HG02870 (cell line): ENCODE measurements around the gene TM7SF3.
"Not testable (repeated sequence)": the region's sequence is repeated elsewhere in the genome, so short reads cannot be mapped to it uniquely, and the experiment has no call there.

ENCODE experiments used
- ATAC-seq: cut with Tn5 transposase; IDR thresholded peaks from one replicate; pipeline ENCODE4 v1.9.1; 2021; ENCODE audit warnings: mild to moderate bottlenecking, moderate library complexity; ENCODE audit not compliant: unreplicated experiment

The TM7SF3 gene

DNA sequence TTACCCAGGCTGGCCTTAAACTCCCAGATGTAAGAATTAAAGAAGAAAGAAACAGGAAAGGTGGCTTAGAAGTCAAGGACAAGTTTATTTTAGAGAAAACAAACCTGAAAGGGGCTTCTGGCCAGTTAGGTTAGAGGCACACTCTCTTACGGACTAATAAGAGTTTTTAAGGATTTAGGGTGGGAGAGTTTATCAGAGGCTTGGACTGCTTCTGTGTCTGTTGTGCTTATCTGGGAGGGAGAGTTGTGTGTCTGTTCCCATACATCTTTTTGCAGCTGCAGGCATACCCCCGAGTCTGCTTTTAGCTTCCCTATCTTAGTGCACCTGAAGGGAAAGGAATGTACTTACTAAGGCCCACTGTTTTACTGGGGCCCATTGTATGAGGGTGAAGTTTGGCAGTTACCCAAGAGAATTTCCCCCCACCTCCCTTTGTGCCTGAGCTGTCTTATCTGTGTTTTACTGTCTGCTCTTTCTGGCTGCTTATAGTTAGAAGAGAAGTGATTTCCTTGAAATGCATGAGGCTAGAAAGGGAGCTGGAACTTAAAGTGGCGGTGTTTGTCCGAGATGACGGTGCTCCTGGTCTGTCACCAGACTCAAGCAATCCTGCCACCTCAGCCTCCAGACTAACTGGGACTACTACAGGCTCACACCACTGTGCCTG, 3.1 kb upstream of the TM7SF3 start:
- ATAC-seq: not testable (repeated sequence)

GRCh38 chr12:27015730-27016076, 1.5 kb upstream of the TM7SF3 start:
- no peak for ATAC-seq

- ATAC-seq: no peak
These were observed 910 bp upstream of the TM7SF3 start for GRCh38 chr12:27014859-27015729.

DNA sequence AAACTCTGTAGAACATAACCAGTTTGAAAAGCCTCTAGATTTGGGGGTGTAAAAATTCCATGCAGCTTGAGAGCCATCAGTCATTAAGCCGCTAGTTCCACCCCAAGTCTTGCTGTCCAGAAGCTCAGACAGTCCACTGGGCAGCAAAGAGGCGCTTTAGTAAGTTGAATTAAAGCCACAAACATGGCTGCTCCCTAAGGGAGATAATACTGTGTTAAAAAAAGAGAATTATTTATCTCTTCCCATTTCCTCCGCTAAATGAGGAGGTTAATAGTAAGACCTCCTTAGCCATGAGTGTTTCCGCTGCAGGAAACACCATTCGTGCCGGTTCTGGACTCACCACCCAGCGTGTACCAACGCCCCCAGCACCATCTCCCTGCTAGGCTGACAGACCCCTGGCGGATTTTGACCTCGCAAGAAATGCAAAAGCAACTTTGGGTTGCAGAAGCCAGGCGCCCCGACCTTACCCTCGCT, 536 bp downstream of the TM7SF3 start:
- peak; percentile 20 for ATAC-seq

- no peak for ATAC-seq
These were observed 1.3 kb downstream of the TM7SF3 start for GRCh38 chr12:27012982-27013255.

GRCh38 chr12:27012239-27012981, 1.8 kb downstream of the TM7SF3 start:
- no peak for ATAC-seq

GRCh38 chr12:27009881-27010301, 4.3 kb downstream of the TM7SF3 start:
- ATAC-seq: no peak

DNA sequence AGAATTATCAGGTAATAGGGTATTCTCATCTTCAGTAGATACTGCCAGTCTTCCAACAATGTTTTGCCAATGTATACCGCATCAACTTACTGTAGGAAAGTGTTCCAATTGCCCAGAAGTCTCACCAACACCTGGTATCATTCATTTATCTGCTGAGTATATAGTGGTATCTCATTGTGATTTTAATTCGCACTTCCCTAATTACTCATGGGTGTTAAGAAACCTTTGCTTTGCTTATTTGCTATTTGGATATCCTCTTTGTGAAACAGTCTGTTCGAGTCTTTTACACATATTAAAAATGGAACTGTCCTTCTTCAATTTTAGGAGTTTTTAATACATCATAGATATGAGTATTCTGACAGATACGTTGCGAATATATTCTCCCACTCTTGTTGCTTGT, 6.1 kb downstream of the TM7SF3 start:
- ATAC-seq: no peak

- ATAC-seq: no peak
These were observed 7.3 kb downstream of the TM7SF3 start for GRCh38 chr12:27006797-27007467.

GRCh38 chr12:27005495-27005894, 8.7 kb downstream of the TM7SF3 start:
- ATAC-seq: no peak

DNA sequence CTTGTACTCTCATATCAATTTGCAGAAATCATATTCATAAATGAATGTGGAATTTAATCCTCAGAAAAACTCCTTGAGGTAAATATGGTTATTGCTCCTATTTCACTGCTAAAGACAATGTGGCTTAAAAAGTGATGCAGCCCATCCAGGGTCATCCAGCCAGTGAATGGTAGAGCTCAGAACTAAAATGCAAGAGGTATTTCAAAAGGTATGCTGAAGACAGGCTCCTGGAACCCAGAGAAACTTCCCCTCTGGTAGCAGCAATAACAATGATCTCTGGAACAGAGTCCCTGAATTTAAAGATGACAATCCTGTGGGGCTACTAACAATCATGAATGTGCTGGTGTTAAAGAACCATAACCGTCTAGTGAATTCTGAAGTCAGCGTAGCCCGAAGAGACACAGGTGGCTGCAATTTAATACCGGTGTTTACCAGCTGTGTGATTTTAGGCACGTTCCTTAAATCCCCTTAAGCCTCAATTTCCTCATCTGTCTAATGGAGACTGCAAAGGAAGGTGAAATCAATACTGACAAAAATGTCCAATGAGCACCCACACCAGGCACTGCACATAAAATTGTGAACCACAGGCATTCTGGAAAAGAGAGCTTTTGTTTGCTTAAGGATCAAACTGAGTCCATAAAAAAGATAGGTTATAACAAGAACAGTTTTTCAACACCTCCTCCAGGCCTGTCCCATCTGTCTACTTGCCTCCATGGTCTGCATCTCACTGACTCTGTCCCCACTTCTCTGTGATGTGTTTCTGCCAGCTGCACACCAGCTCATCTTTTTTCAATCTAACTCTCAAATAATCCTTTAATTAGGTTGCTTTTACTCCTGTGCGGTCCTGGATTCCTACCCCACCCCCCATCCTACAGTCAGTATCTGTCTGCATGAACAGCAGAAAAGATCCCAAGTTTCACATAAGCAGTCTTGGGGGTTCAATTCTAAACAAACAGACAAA, 10.5 kb downstream of the TM7SF3 start:
- ATAC-seq: no peak

GRCh38 chr12:27002141-27002540, 12.0 kb downstream of the TM7SF3 start:
- ATAC-seq: no peak

GRCh38 chr12:27001663-27002062, 12.5 kb downstream of the TM7SF3 start:
- ATAC-seq: no peak

DNA sequence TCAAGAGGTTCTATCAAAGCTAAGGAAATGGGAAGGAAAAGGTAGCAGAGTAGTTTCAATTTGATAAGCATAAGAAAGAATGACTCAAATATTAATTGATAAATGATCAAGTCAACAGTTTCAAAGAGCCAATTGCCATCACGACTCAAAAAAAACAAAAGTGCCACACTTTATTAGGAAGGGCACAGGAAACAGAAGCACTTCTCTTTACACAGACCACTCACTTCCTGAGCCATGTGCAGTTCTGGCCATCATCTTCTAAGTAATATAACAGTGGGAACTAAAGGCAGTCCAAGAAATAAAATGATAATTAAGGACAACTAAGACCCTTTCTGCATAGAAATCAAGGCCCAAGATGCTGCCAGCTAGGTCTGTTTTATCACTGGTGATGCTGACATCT, 13.2 kb downstream of the TM7SF3 start:
- no peak for ATAC-seq

- no peak for ATAC-seq
These were observed 17.2 kb downstream of the TM7SF3 start for GRCh38 chr12:26997003-26997402.

DNA sequence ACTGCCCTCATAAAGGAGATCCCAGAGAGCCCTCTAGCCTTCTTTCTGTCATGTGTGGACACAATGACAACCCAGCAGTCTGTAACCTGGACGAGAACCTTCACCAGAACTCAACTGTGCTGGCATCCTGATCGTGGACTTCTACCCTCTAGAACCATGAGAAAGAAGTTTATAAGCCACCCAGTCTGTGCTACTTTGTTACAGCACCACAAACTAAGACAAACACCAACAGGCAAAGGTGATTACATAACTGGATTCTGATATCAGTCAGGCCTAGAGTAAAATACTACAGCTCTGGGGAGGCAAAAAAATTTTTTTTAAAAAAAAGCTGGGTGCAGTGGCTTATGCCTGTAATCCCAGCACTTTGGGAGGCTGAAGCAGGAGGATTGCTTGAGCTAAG, 18.5 kb downstream of the TM7SF3 start:
- no peak for ATAC-seq

GRCh38 chr12:26994109-26994508, 20.1 kb downstream of the TM7SF3 start:
- no peak for ATAC-seq

- no peak for ATAC-seq
These were observed 22.4 kb downstream of the TM7SF3 start for GRCh38 chr12:26991826-26992225.

DNA sequence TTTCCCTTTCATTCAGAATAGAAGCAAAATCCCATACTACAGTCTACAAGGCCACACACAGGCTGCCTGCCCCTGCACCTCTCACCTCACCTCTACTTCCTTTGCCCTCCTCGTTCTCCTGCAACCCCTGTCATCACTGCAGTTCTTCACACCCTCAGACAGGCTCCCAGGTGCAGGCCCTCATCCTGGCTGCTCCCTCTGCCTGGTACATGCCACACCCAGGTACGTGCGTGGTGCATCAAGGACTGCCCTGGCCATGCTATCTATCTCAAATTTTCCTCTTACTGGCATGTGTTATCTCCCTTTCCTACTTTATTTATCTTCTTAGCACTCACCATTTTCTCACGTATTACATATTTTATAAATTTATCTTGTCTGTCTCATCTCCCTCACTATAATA, 24.3 kb downstream of the TM7SF3 start:
- no peak for ATAC-seq

GRCh38 chr12:26988703-26989102, 25.5 kb downstream of the TM7SF3 start:
- ATAC-seq: no peak
